HS-27A (cell line): ENCODE results near the gene CYB5A.

ENCODE experiments used
- DNase-seq: peaks from one replicate; pipeline ENCODE4 v3.0.0-alpha.2; 2012; ENCODE audit warnings: low read depth, missing footprints

The CYB5A gene

DNA sequence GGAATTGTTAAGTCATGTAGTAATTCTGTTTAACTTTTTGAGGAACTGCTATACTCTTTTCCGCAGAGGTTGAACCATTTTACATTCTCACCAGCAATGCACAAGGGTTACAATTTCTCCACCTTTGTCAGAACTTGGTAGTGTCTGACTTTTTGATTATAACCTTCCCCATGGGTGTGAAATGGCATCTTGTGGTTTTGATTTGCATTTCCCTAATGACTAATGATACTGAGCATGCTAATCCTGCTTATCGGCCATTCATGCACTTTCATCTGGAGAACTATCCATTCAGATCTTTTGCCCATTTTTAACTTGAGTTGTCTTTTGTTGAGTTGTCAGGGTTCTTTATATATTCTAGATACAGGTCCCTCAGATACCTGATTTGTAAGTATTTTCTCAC lies 47.2 kb downstream of the CYB5A start:
- no peak for DNase-seq

DNA sequence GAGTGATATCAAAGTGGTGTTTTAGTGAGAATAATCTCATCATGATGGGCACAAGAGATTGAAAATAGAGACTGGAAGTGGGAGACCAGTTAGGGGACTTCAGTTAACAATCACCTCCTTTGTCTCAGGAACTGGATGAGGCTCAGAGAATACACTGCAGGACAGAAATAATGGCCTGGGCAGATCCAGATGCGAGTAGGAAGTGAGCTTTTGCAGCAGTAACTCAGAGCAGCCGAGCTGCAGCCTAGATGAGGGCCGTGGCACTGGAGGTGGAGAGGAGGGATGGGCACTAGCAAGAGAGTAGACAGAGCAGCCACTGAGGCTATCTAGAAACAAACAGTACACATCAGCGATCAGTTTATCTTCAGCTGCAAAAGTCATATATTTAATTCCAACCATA lies 48.6 kb downstream of the CYB5A start:
- no peak for DNase-seq

DNA sequence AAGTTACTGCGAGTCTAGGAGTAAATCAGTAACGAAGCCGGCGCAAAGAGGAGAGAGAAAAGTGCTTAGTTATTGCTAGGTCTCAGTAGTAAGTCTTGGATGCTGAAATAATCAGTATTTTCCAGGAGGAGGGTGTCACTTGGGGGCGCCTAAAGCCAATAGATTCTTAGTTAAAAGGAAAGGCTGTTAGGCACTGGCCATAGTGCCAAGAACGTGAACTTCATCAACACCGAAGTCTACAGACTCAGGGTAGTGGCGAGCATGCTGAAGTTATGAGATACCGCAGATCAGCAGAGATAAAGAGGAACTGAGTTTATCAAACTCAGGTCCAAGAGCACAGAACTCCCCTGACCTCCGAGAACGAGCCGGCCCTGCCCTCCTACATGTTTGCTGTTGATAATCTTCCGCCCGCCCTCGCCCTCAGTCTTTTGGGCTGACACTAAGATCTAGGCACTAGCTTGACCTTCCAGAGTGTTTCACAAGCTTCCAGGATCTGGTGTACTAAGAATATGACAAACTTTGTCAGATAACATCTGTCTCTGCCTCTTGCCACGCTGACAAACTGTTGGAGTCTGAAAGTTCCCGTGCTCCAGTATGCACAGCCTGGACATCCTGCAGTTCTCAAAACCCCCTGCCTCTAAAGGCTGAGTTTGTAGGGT lies 49.2 kb downstream of the CYB5A start:
- no peak for DNase-seq

DNA sequence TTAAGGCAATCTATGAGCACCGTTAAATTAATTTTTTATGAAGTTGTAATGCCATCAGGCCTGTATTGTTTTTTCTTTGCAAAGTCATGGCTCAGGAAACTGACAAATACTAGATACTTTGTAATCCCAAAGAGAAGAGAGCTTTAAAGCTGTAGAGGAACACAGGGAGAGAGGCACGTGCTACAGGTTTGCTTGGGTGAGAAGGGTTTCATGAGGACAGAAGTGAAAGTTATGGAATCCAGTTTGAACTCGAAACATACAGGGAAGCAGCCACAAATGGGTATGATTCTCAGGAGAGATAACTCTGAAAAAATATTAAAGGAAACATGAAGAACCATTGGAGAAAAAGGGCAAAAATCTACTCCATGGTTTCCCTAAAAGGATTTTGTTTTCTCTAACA lies 49.8 kb downstream of the CYB5A start:
- no peak for DNase-seq

DNA sequence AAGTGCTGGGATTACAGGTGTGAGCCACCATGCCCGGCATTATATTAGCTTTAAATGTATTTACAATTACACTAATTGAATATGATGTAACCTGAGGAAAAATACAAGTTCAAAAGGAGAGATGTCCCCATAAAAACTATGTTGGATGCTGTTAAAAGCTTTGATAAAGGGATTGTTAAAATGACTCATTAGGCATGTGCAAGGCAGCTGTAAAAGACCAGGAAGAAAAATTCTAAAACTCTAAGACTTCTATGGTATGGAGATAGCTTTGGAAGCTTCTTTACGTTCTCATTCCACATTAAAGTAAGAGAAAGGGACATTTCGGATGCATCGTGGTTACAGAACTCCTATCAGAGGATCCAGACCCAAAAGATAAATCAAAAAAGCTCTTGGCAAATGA lies 50.3 kb downstream of the CYB5A start:
- no peak for DNase-seq

DNA sequence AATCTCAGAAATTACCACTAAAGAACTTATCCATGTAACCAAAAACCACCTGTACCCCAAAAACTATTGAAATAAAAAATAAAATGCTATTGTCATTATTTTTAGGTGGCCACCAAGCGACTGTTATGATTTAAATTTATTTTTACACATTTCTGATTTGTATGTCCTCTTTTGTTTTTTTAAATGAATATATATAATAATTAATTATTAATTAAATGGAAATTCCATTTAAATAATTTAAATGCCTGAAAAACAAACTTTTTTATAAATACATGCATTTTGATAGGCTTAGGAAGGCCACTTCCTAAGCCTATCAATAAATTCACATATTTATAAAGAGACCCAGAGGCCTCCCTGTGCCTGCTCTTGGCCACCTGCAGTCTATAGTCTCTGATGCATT lies 52.2 kb downstream of the CYB5A start:
- no peak for DNase-seq

DNA sequence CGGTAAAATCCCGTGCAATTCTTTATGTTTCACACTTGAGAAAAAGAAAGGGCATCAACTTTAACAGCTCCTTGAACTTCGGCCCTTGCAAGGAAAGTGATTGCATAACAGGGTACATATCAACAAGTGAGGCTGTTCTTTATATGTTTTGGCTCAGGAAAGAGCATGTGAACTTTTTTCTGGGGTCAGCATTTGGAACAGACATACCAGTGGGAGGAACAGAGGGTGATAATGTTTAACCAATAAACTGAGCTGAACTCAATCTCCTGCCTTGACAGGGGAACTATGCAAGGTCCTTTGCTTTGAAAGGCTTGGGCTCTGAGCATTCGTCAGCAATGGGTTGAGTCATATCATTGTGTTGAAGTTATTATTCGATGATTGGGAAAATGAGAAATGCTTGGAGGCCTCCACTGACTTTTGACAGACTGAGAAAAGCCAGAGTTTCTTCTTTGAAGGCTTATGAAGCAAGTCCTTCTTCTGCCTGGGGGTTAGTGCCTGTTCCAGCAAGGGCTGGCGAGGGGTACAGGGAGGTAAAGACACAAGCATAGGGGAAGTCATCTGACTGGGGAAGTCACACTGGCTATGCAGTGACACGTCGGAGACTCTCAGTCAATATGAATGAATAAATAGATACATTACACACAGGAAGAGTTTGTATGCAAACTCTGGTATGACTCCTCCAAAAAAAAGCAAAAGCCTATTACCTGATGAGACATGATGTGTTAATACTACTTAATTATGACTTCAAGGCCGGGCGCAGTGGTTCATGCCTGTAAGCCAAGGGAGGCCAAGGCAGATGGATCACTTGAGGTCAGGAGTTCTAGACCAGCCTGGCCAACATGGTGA lies 57.2 kb downstream of the CYB5A start:
- no peak for DNase-seq

DNA sequence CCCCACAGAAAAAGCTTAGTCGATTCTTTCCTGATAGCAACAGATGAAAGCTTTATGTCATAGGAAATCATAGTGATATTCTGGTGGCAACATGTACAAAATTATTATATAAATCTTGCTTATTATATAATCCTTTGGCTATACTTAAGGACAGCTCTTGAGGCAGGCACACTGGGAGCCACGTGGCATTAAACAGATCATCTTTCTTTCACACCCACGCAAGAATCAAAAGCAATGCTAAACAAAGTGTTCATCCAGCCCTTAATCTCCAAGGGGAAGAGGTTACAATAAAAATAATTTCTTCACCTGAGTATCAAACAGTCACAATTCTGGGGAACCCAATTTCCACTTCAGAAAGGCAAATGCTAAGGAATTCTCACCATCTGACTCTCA lies 57.8 kb downstream of the CYB5A start:
- no peak for DNase-seq

DNA sequence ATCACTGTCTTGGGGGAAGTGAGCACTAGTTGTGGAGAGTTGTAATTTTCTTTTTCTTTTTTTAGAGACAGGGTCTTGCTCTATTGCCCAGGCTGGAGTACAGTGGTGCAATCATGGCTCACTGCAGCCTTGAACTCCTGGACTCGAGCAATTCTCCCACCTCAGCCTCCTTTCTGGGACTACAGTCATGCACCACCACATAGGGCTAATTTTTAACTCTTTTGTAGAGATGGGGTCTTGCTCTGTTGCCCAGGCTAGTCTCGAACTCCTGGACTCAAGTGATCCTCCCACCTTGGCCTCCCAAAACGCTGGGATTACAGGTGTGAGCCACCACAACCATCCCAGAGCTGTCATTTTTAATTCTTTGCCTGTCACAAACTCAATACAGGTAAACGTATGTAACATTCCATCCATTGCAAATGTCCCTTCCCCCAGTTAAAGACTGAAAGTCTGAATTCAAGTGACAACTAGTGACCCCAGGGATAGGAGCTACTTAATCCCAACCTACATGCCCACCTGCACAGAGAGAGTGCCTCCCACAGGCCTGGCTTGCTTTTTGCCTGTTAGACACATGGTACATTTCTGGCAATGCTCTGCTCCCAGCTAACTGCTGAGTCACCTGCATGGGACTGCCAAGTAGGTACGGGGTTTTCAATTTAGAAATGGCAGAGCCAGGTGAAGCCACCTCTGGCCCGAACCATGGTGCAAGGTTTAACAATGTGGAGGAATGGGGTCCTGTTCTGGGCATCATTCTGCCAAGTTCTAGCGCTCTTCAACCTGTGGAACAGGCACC lies 60.6 kb downstream of the CYB5A start:
- no peak for DNase-seq

DNA sequence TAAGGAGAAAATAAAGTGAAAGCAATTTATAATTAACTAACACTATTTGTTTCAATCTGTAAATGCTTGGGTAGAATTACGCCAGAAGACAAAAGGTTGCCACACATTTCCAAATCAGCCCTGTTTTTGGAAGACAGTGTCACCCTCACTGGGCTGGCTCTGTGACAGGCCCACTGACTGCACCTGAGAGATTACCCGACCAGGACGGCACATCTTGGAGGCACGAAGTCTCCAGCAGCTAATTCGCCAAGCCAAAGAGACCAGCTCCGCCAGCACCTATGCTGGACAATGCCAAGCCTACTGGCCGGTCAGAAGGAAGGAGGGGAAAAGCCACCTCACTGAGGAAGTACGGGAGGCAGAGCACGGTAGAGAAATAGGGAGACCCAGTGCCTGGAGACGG lies 61.9 kb downstream of the CYB5A start:
- no peak for DNase-seq

DNA sequence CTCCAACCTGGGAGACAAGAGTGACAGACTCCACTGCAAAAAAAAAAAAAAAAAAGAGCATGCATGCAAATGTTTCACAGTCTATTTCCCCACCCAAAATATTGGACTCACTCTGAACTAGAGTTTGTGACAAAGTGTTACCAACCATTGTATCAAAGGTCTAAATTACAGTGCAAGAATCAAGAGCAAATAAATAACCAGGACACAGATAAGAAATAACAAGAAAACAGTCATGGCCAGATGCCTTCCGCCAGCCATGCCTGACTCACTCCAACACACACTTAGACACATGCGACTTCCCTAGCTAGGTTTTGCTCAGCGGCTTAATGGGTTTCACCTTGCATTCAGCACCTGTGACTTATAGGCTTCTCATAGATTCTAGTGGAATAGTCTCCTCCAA lies 62.8 kb downstream of the CYB5A start:
- DNase-seq = no peak

DNA sequence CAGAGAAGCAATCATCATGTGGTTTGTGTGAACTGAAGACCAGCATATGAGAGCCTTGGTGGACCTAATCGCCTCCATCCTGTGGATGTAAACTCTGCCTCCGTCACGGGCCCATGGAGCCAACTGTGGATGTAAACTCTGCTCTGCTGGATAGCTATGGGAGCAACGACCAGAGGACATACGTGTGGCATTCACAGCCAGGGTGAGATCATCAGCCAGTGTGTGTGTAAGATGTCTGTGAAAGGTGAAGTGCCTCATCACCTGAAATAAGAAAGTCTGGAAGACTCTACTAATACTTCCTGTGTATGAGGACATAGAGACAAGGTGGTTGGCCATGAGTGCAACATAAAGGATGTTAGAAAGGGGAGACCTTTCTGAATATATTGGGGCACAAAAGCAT lies 63.5 kb downstream of the CYB5A start:
- DNase-seq = no peak

DNA sequence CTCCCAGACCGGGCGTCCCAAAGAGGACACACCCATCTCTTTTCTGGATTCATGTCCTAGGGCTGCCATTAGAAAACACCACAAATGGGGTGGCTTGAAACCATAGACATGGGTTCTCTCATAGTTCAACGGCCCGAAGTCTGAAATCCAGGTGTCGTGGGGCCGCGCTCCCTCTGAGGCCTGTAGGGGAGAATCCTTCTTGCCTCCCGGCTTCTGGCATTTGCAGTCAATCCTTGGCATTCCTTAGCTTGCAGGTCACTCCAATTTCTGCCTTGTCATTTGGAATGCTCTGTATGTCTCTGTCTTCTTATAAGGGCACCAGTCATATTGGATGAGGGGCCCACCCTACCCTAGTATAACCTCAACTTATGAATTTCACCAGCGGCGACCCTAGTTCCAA lies 65.1 kb downstream of the CYB5A start:
- DNase-seq = no peak

DNA sequence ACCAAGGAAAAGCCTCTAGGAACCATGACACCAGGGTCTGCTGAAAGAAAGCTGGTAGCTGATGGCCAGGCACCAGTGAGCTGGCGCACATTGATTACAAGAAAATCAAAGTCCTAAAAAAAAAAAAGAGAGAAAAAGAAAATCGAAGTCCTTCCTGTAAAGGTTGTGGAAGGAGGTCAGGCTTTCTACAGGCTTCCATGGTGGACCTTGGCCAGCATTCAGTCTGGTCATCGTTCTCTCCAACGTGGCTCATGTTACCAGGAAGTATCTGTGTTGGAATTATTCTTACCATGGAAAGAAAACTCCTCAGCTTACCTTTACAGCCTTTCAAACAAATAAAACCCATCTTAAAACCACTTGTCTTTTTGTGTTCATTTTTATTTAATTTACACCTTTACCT lies 65.6 kb downstream of the CYB5A start:
- no peak for DNase-seq

DNA sequence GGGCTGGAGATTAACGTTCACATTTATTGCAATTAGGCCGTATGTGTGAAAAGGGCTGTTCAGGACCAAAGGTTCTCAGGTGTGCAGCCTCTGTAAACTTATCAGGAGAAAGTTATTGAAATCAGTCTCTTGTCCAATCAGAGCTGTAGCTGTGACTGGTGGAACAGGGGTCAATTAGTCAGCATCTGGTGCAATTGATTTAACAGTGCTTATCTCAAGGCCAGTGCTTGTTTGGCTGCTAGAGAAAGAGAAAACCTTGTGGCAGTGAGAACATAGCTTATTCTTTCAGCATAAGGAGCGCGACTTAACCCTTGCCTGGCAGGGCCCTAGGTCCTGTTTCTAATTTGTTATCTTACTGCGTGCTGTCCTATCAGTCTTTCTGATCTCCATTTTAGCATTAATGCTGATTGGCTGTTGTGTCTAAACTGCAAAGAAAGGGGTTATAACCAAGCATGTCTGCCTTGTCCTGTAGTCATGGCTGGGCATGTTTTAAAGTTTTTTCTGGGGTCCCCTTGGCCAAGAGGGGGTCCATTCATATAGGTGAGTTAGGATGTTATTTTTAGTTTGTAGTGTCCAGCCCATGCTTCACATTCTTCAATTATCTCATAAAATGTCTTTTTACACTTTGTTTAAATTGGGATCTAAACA lies 66.4 kb downstream of the CYB5A start:
- DNase-seq = no peak

DNA sequence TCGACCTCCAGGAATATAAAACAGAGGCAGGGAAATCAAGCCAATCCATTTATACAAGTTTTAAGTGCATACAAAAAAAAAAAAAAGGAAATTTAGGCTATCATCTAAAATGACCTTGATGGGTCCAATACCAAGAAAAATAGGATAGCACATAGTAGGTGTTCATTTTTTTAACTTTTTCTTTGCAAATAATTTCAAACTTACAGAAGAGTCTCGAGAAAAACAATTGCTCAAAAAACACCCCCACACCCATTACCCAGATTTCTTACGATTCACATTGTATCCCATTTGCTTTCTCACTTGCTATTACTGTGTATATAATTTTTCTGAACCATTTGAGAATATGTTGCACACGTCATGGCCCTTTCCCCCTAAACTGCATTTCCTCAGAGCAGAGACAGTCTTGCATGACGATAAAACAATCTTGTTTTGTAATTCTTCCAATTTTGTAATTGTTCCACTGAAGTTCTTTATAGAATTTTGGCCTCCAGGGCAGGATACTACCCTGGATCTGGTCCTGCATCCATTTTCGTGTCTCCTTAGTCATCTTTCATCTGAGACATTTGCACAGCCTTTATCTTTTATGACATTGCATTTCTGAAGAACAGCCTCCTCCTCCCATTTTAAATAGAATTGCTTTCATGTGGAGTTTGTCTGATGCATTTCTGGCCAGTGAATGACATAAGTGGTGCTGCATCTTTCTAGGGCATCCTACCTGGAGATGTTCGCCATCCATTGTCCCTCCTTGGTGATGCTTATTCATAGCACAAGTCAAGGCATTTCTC lies 68.9 kb downstream of the CYB5A start:
- DNase-seq = no peak

DNA sequence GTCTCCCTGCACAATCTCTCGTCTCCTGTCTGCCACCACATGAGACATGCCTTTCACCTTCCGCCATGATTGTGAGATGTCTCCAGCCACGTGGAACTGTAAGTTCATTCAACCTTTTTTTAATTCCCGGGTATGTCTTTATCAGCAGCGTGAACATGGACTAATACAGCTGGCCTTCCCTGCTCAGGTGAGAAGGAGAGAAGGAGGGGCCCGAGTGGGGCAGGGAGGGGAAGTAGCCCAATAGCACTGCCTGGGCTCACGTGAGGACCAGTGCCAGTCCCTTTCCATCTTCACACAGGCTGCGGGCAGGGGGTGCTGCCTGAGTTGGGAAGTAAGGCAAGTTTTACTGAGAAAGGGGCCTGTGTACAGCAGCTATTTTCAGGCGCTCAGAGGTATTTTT lies 70.7 kb downstream of the CYB5A start:
- DNase-seq = no peak

DNA sequence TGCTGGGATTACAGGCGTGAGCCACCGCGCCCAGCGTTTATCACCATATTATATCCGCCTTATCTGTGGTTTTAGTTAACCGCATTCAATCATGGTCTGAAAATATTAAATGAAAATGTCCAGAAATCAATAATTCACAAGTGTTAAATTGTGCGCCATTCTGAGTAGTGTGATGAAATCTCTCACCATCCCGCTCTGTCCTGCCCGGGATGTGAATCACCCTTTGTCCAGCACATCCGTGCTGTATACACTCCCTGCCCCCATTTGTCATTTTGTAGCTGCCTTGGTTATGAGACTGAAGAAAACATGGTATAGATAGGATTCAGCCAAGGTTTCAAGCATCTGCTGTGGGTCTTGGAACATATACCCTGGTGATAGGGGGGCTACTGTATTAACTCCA lies 72.7 kb downstream of the CYB5A start:
- DNase-seq = no peak

DNA sequence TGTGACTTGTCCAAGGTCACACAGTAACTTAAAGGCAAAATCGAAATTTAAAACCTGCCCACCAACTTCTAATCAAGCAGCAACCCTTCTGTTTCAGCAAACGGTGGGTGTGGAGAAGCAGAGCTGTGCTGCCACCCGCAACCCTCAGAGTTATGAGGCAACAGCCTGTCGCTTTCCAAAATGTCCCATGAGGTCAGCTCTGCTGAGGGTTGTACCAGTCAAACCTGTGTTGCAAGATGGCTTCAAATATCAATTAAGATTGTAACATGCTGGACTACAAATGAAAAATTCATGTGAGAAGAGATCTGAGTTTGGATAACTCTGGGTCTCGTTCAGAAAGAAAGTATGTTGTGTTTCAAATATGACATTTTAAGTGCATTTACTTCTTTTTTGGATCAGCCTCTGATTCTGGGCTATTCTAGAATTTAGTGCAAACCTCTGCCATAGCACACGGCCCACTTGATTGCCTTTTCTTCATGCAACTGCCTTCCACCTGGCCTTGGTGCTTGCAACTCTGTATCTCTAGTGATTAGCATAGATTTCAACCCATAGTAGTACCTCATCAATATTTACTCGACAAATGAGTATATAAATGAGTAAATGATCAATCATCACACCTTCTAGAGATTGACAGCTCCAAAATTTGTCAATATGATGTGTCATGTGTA lies 74.2 kb downstream of the CYB5A start:
- no peak for DNase-seq

DNA sequence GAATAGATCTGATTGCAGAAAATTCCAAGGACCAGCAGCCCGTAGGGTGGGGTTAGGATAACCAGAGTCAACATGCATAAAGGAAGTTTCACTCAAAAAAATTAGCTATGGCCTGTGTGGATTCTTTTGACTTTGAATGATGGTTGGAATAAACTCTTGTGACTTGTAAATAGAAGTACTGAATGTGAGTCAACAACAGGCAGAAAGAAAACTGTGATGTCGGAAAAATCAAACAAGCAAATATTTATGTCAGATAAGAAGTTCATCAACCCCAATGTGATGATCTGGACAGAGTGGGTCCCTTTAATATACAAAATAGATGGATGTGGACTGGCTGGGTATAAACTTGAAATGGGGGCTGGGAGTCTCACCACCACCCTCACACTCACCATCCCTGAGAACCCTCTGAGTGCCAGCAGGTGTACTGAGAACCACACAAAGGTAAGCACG lies 75.1 kb downstream of the CYB5A start:
- DNase-seq = no peak

DNA sequence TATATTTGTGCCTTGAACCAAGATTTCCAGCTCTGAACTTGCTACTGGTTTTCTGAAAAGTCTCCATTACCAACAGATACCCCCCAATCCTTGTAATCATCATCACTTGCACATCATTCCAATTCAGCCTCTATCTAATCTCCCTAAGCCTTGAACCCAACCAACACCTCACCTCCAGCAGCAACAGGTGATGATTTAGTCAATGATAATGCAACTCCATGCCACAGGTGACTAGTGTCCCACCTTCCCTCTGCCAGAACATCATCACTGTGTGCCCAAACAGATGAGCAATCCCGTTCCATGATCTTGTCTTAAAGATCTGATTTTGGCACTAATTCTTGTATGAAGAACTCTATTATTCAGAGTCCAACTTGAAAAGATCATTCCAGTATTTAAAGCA lies 75.9 kb downstream of the CYB5A start:
- DNase-seq = no peak
